Right kidney (tissue), 9 donors: Measurements from ENCODE around the gene CTAG2.
"Not testable (repeated sequence)": the region's sequence is repeated elsewhere in the genome, so short reads cannot be mapped to it uniquely, and the experiment has no call there.

Source experiments
- DNase-seq: peaks from one replicate; pipeline ENCODE4 v3.0.0-alpha.2; 2016
- long read RNA-seq, 8 donors: transcript quantifications; one replicate each; lab custom pipeline, GENCODE V29; 2026

Gene CTAG2
- long read RNA-seq, donor 1, result 0 reads
- long read RNA-seq, donor 2, result 0 reads
- long read RNA-seq, donor 3, result 0 reads
- long read RNA-seq, donor 4, result 0 reads
- long read RNA-seq, donor 5, result 0 reads
- long read RNA-seq, donor 6, result 0 reads
- long read RNA-seq, donor 7, result 0 reads
- long read RNA-seq, donor 8, result 0 reads

DNA sequence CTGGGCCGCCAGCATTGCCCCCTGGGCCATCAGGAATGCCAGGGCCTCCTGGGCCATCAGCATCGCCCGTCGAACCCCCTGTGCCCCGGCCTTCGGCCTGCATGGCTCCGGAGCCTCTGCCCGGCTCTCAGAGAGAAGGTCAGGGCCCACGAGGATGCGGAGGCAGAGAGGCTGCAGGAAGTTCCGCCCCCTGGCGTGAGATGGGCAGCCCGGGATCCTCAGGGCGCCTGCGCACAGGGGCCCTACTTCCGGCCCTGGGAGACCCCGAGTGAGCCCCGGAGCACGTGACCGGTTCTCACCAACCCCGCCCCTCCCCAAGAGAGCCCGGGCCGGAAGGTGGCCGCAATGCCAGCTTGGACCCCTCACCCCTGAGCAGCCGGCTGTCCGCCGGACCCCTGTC, at the start of gene CTAG2:
TSS of gene CTAG2 (minus strand) at position 167 of the 400 bp plus-strand sequence. CDS start at position 103, 64 bp downstream.
- DNase-seq, result not testable (repeated sequence)

DNA sequence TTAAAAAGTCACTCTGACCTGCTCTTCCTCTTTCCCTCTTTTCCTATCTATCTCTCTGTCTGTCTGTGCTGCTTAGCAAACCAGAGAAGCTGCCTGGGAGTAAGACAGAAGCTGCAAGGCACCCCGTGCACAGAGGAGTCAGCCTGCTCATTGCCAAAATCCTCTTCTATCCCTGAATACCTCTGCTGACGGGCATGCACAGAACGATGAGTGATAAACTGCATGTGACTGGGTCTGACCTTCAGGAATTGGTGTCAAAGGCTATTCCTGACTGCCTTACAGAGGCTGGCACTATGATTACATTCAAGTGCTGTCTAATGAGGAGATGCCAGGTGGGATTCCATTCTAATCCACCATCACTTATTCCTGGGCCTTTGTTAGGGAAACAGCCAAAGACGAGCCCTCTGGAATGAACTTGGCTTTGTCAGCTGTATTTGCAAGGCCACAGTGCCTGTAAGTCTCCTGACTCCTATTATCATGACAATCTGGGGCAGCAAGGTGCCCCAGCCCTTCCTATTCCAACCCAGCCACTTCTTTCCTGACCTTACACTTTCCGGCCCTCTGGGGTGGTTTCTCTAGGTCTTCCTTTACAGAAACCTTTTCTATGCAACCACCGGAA, 45.4 kb upstream of the CTAG2 start:
- no peak for DNase-seq

DNA sequence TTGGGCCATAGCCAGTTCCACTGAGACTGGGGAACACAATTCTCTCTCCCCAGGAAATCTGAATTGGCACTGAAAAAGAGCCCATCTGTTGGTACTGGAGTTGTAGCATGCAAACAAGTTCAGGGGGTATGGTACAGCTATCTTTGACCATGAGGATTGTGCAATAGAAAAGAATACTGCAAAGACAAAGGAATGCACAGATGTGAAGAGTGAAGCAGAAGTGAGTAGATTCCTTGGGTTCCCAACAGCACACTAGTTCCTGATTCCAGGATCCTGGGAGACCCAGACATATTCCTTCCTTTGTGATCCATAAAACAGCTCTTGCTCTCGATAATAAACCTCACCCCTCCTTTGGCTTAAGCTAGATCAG, 43.3 kb upstream of the CTAG2 start:
- DNase-seq, result no peak

DNA sequence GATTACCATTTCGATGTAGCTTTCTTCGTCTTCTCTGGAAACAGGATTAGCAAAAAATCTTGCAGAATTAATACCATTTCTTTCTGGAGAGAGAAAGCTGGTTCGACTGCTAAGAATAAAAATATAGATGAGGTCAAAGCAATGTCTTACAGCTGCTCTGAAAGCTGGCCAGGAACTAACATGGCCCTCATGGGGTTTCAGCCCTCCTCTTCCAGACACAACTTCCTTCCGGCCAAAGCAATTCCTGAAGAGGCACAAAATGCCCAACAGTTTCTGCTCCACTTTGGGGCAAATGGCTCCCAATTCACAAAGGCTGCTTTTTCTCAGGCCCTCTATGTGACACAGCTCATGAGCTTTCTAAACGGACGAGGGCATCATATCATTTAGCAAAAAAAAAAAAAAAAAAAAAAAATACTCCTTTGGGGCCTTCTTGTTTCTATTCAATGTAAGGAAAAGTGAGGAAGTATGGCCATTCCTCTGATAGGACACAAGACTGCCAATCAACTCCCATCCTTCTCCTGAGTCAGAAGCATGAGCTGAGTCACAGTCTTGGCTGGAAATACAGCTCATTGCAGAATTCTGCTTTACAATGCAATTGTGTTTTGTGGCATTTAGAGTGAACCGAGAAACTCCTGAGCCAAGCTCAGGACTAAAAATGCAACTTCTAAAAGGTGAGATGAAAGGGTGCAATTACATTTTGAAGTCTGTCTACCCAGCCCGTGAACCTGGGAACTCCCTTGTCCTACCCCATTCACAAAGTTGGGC, 42.7 kb upstream of the CTAG2 start:
- DNase-seq, result no peak

DNA sequence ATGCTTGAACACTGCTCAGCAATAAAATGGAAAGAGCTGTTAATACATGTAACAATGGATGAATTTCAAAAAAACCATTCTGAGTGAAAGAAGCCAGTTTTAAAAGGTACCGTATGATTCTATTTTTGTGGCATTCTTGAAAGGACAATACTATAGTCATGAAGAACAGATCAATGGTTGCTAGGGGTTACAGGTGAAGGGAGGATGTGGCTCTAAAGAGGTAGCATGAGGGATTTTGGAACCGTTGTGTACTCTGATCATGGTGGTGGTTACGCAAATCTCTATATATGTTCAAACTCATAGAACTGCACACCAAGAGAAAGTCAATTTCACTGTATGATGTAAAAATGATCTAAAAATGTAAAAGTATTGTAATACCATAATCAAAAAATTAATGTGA, 40.0 kb upstream of the CTAG2 start:
- no peak for DNase-seq

DNA sequence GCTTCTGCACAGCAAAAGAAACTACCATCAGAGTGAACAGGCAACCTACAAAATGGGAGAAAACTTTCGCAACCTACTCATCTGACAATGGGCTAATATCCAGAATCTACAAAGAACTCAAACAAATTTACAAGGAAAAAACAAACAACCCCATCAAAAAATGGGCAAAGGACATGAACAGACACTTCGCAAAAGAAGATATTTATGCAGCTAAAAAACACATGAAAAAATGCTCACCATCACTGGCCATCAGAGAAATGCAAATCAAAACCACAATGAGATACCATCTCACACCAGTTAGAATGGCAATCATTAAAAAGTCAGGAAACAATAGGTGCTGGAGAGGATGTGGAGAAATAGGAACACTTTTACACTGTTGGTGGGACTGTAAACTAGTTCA, 37.1 kb upstream of the CTAG2 start:
- DNase-seq, result not testable (repeated sequence)

DNA sequence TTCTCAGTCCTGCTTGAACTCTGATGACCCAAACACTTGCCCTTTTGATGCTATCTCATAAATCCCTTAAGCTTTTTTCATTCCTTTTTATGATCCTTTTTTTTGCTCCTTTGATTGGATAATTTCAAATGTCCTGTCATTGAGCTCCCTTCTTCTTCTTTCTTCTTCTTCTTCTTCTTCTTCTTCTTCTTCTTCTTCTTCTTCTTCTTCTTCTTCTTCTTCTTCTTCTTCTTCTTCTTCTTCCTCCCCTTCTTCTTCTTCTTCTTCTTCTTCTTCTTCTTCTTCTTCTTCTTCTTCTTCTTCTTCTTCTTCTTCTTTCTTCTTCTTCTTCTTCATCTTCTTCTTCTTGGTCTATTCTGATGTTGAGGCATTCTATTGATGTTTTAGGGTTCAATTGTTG, 18.7 kb upstream of the CTAG2 start:
- DNase-seq, result not testable (repeated sequence)

DNA sequence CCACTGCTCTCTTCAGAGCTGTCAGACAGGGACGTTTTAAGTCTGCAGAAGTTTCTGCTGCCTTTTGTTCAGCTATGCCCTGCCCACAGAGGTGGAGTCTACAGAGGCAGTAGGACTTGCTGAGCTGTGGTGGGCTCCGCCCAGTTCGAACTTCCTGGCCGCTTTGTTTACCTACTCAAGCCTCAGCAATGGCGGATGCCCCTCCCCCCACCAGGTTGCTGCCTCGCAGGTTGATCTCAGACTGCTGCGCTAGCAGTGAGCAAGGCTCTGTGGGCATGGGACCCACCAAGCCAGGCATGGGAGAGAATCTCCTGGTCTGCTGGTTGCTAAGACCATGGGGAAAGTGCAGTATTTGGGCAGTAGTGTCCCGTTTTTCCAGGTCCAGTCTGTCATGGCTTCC, 17.5 kb upstream of the CTAG2 start:
- DNase-seq, result not testable (repeated sequence)

DNA sequence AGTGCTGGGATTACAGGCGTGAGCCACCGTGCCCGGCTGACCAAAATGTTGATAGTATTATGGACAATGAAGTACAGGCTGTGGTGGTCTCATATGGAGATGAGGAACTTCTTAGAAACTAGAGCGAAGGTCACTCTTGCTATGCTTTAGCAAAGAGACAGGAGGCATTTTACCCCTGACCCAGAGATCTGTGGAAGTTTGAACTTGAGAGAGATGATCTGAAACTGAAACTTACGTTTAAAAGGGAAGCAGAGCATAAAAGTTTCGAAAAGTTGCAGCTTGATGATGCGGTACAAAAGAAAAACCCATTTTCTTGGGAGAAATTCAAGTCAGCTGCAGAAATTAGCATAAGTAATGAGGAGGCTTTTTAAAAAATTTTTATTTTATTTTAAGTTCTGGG, 8.5 kb upstream of the CTAG2 start:
- no peak for DNase-seq

DNA sequence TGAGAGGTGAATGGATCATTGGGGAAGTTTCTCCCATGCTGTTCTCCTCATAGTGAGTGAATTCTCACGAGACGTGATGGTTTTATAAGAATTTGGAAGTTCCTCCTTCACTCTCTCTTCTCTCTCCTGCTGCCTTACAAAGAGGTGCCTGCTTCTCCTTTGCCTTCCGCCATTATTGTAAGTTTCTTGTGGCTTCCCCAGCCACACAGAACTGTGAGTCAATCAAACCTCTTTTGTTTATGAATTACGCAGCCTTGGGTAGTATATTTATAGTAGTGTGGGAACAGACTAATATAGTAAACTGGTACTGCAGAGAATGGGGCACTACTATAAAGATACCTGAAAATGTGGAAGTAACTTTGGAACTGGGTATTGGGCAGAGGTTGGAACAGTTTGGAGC, 7.8 kb upstream of the CTAG2 start:
- no peak for DNase-seq

DNA sequence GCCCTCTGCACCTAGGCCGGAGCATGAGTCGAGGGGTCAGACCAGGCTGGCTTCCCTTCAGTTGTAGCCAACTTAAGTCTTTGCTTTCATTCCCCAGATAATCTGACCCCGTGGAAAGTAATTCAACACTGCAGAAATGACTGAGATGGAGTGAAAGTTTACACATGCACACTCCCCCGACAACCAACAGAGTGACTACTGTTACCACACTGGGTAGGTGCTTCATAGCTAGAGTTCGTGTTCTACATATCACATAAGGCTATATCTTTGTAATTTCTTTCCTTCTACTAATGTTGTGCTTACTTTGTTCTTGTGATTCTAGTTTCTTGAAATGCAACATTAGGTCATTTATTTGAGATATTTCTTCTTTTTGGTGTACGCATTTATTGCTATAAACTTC, 7.2 kb upstream of the CTAG2 start:
- DNase-seq, result no peak

DNA sequence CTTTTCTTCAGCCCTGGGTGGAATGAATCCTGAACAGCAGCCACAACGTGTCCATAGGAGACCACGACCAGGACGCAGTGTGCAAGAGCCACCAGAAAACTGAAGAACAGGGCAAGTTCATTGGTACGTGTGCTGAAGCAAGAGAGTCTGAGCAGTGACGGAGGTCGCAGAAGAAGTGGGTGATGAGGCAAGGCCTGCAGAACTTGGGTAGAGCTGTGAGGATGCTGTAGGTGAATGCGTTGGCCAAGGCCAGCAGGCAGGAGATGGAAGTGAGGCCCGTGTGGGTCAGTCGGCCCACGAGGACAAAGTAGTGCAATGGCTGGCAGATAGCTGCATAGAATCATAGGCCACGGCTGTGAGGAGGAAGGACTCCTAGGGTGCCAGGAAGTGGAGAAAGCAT, 5.6 kb upstream of the CTAG2 start:
- no peak for DNase-seq

DNA sequence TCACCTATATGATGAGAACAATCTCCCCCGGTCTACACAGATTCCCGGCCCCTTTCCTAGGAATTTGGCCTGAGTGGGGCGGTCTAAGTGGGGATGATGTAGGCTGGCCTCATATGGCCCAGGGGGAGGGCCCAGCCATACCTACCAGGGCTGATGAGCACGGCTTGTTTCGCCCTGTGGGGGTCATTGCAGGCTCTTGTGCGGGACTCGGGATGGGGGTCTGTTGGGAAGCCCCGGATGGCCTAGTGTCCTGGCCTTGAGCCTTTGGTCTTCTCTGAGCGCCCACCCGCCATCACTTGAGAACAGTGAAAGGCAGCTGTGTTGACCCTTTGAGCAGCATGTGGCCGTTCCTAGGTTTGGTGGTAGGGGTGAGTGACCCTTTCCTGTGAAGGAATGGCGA, 4.8 kb upstream of the CTAG2 start:
- DNase-seq, result no peak

DNA sequence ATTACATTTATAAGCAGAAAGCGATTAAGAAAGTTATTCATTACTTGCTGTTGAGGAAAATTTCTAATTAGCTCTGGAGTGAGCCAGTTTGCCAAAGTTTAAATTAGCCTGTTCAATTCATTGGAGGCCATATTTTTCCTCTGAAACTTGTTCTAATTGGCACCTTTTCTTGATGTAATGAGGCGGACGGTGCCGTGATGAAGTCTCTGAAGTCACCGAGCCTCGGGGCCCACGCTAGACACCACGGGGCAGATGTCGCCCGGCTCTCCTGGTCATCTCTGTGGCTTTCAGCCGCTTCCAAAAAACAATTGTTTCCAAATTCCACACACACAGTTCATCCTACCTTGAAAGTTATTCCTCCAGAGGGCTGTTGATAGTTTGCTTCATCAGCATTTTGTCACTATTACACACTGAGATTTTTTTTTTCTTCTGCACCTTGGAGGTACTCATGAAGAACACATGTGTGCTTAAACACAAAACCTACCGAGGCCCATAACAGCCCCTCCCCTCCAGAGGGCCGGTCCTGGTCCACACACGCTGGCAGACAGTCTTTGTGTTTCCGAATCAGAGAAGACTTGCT, 3.9 kb upstream of the CTAG2 start:
- no peak for DNase-seq

DNA sequence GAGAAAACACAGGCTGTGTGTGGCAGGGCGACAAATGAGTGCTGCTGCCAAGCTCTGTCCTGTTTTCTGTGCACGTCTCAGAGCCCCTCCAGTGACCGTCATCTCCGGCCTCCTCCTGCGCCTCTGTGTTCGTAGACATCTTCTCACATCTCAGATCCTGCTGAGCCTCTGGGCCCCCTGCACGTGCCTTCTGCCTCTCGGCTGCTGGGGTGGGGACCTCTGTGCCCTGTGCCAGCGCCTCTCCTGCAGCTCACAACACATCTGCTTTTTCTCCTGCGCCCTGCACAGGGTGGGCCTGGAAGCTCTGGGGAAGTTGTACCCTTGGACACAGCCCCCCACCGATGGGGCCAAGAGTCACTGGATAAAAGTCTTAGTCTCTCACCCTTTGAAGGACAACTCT, 2.4 kb upstream of the CTAG2 start:
- DNase-seq, result no peak

DNA sequence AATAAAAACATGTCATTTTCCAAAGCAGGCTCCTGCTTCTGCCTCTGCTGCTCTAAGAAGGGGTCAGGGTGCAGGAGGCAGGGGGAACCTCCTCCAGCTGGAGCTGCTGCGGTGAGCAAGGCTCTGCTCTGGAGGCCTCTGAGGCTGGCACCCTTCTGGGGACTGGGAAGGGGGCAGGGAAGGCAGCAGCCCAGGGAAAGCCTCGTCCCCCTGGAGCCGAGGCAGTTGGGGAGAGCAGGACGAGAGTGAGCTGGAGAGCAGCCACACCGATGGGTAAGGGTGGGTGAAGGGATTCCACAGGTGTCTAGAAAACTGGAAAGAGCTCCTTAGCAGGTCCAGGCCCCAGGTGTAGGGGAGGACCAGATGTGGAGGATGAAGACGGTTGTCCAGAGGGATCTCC, 2.0 kb upstream of the CTAG2 start:
- DNase-seq, result no peak

DNA sequence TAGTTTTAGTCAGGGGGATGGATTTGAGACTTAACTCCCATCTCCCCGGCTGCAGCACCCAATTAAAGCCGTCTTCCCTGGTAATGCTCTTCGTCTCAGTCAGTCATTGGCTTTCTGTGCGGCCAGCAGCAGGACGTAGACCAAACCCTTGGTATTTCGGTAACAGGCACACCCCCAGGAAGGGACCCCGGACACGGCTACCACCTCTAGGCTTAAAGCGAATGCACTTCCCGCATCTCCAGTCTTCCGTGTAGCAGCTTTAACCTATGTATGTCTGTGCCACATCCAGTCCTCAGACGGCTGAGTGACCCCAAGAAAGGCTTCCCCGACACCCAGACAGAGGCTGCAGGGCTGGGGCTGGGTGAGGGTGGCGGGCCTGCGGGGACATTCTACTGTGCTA, 1.5 kb upstream of the CTAG2 start:
- no peak for DNase-seq

DNA sequence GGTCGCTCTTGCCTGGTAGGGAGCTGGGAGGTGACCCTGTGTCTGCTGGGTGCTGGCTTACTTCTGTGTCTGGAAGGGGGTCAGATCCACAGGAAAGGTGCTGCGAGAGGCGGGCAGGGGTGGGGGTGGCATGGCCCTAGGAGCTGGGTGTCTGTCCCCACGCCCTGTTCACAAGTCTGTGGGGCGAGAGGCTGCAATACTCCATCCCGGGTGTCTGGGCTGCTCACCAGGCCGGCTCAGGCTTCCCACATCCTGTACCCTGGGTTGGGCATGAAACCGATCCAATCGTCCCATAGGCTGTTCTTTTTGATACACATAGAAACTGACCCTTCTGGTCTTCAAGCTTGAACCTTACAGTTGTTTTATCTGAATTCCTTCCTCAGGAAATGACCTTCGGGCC, 993 bp upstream of the CTAG2 start:
- no peak for DNase-seq

DNA sequence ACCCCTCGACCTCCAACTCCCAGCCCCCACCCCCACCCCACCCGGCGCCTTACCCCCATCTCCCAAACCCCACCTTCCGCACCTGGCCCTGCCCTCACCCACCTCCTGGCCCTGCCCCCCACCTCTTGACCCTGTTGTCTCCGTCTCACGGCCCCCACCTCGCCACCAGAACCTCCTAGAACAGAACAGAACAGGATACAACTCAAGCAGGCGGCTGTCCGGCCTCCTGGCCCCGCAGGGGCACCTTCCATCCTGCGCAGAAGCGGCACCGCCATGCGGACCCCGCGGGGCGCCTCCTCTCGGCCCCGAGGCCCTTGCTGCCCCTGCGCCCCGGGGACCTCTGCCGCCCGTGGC, 354 bp downstream of the CTAG2 start:
- DNase-seq, result no peak

DNA sequence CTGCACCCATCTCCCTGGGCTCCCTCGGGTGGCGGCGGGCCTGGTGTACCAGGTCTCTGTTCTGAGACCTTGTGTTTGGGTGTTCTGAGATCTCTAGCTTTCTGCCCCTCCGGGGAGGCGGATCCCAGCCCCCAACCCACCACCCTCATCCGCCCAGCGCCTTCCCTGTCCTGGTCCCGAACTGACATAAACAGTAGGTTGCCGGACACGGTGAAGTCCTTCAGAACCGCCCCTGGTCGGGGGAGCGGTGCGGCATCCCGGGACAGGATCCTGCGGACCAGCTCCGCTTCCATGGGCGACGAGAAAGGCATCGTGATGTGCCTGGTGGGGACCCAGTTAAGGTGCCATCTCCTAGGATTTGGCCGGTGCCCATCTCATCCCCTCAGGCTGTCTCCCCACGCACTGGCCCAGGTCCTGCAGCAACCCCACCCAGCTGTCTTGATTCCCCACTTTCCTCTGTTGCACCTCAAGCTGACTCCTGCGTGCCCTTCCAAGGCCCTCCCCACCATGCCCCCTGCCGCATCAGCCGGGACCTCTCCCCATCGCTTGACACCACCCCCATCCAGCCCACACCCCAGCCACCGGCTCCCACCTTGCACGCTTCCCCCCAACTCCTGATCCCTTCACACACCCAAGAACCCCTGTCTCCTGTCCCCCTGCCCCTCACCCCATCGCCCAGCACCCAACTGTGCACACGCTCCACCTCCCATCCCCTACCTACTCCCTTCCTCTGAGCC, 900 bp downstream of the CTAG2 start:
- no peak for DNase-seq

DNA sequence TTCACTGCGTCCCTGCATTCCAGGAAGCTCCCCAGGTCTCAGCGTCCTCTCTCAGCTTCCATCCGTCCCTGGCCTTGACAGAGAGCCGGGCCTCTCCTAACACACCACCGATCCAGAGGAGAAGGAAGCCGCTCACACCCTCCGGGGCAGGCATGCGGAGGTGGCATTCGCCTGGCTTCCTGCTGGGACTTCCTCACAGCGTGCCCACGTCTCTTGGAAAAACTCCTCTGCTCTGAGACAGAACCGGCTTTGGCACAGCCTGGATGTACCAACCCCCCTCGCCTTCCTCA, 3.2 kb downstream of the CTAG2 start:
- no peak for DNase-seq

DNA sequence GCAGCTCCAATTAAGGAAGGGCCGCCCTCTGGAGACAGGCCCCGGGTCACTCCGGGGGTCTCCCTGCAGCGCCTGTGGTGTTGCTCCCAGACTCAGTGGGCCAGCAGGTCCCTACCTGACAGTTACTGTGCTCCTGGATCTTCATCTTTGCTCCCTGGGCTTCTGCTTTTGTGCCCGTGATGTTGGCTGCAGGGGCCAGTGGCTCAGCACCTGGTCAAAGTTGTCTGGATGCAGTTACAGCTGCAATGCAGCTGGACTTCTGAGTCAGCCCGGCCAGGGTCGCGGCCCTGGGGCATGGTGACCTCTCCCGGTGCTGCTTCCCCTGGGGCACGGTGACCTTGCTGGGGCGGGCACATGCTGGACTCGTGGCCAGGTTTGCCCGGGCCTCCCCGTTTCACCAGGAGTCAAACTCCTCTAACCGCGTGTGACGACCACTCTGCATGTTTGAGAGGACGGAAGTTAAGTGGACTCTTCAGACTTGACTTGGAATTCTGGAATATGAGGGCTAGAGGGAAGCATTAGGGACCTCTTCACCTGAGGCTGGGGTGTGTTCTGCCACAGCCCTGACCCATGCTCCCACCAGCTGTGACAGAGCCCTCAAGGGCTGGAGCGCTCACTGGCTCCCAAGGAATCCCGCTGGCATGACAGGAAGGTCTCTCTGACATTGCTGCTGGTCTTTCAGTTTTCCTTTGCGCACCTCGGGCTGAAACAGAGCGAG, 3.7 kb downstream of the CTAG2 start:
- DNase-seq, result no peak

DNA sequence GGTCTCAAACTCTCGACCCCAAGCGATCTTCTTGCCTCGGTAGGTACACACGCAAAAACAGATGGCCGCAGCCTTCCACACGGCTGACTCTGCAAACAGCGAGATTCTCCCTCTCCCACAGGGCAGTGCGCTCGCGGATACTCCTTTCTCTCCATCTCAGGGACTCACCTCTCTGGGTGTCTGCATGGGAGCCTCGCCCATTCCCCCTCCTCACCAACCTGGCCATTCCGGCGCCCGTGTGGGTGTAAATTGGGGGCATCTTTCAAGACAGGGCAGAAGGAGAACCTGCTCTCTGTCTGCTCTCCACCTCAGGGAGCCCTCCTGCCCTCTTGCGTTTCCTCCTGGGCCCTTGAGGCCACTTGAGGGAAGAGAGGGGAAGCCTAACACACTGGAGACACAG, 4.4 kb downstream of the CTAG2 start:
- DNase-seq, result no peak
